Neural progenitor cell (in vitro differentiated cells): ENCODE measurements around the gene RBFOX1.

ENCODE experiments used
- EZH2phosphoT487 ChIP-seq: fragments of 200-600 bp; sonication (generic); IDR thresholded peaks from 2 replicates; pipeline ENCODE4 v1.6.1; 2017; ENCODE audit warnings: antibody characterized with exemption
- TF ChIP-seq, protein P1 (sequence below): fragments of 200-600 bp; sonication (generic); IDR thresholded peaks from 2 replicates; pipeline ENCODE4 v1.5.1; 2017; ENCODE audit warnings: antibody characterized with exemption, mild to moderate bottlenecking

GRCh38 chr16:7452090-7452489 is 119.4 kb downstream of the RBFOX1 start:
- TF ChIP-seq, protein P1, sequence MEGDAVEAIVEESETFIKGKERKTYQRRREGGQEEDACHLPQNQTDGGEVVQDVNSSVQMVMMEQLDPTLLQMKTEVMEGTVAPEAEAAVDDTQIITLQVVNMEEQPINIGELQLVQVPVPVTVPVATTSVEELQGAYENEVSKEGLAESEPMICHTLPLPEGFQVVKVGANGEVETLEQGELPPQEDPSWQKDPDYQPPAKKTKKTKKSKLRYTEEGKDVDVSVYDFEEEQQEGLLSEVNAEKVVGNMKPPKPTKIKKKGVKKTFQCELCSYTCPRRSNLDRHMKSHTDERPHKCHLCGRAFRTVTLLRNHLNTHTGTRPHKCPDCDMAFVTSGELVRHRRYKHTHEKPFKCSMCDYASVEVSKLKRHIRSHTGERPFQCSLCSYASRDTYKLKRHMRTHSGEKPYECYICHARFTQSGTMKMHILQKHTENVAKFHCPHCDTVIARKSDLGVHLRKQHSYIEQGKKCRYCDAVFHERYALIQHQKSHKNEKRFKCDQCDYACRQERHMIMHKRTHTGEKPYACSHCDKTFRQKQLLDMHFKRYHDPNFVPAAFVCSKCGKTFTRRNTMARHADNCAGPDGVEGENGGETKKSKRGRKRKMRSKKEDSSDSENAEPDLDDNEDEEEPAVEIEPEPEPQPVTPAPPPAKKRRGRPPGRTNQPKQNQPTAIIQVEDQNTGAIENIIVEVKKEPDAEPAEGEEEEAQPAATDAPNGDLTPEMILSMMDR: no peak
- no peak for TF ChIP-seq EZH2phosphoT487
